ENCODE results near the gene TUSC2. TPM values are rescaled to one million over a fixed set of nuclear protein-coding genes. Genes with fewer than 3 reads are reported as not detected.

The TUSC2 gene
- total RNA-seq, 2 experiments from 2014 or later = 23.1 to 24.7 TPM

GRCh38 chr3:50350213-50350526 is 22.1 kb upstream of the TUSC2 start:
- ATAC-seq (ENCODE audit: poor library complexity) (no peak), DNase-seq (no peak)
- Mint-ChIP-seq H3K27me3 (no peaks in the 10 kb centered on the region), H3K4me3 (peak overlapping the region; percentile 97), H3K9me3 (no peaks in the 10 kb centered on the region), H3K4me1 (ENCODE audit: low read depth) (peaks cover 68% of the 10 kb centered on the region), H3K27ac (peak overlapping the region; percentile 99), H3K36me3 (ENCODE audit: low read depth) (peaks cover 57% of the 10 kb centered on the region)
- Histone ChIP-seq H3K9me3 (ENCODE audit: control insufficient read depth in 1 of 2, insufficient read depth in 1 of 2, low read length in 2 of 2) (no peaks in the 10 kb centered on the region), H3K27me3 (ENCODE audit: control insufficient read depth in 1 of 2, insufficient read depth in 2 of 2, low read length in 2 of 2) (no peaks in the 10 kb centered on the region), H3K4me1 (ENCODE audit: insufficient read depth, low read length) (peaks cover 74% of the 10 kb centered on the region), H3K27ac (ENCODE audit: low read depth in 1 of 2, low read length in 2 of 2) (peak overlapping the region; percentile 94 to 97), H3K36me3 (ENCODE audit: insufficient read depth, low read length) (peaks cover 52% of the 10 kb centered on the region), H3K4me3 (ENCODE audit: low read length) (peak overlapping the region; percentile 76)
- ChIA-PET POLR2A (interaction anchor here (0.7 to 4.9 kb wide), 23 partner anchors 9 to 1929 kb away, joined by 3 to 214 read pairs (median 6); partner anchors contain the start of genes C3orf18, GNAI2, HEMK1 and HYAL2), CTCF (interaction anchor here (0.9 to 2.0 kb wide), 7 partner anchors 10 to 1039 kb away, joined by 3 to 12 read pairs (median 5); no protein-coding TSS in a partner anchor)
- no peak for TF ChIP-seq CTCF (IDR thresholded peaks at IDR 0.05)
- intact Hi-C loops (cut with DNase I, micrococcal nuclease) = loop anchor here (2.0 to 5.0 kb wide), 5 partner anchors 13 to 1152 kb away; partner anchors contain the start of genes DCAF1 (in 1 of the 2), IFRD2 (in 1 of the 2) and RBM15B (in 1 of the 2)

DNA sequence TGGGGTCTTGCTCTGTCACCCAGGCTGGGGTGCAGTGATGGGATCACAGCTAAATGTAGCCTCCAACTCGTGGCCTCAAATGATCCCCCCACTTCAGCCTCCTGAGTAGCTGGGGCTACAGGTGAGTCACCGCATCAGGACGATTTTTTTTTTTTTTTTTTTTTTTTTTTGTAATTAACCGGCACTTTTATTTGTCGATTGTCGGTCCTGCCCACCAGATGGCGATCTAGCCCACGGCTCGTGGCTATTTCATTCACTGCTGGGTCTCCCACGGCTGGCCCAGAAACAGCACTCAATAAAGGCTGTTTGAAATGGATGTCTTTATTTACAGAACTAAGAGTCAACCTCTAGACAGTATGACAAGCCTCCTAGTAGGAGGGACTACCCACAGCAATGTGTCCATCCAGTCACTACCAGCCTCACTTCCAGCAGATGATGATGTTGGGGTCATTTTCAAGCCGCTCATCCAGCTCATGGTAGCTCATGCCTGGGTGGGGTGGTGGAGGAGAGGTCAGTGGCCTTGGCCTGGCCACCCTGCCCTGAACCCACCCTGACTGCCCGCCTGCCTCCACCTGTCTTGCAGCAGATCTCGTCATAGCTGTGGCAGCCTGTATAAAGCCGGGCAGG is 19.3 kb upstream of the TUSC2 start:
- POLR2A ChIA-PET = interaction anchor here (0.8 to 4.9 kb wide), 6 partner anchors 8 to 195 kb away, joined by 3 to 214 read pairs (median 5); partner anchors contain the start of genes HYAL3, NAA80, RASSF1 and TMEM115
- H3K4me1 Mint-ChIP-seq (ENCODE audit: low read depth) = peaks cover 64% of the 10 kb centered on the region
- H3K4me3 Mint-ChIP-seq = peak overlapping the region; percentile 74

More for the DNA sequence above, 19.3 kb upstream of the TUSC2 start:
- H3K27me3 ChIP-seq (ENCODE audit: control insufficient read depth in 1 of 2, insufficient read depth in 2 of 2, low read length in 2 of 2) = no peaks in the 10 kb centered on the region
- no peak overlapping the region for H3K27ac ChIP-seq (ENCODE audit: low read depth in 1 of 2, low read length in 2 of 2)
- intact Hi-C loops (cut with DNase I, micrococcal nuclease) = loop anchor here (1.0 to 5.0 kb wide), 2 partner anchors 195 to 265 kb away; partner anchors contain the start of gene CISH (in 2 of the 2)
- peak; percentile 6 for ATAC-seq (ENCODE audit: poor library complexity)
- Mint-ChIP-seq H3K27me3 (no peaks in the 10 kb centered on the region), H3K9me3 (no peaks in the 10 kb centered on the region), H3K36me3 (ENCODE audit: low read depth) (peaks cover 35% of the 10 kb centered on the region), H3K27ac (peak overlapping the region; percentile 80)
- no peaks in the 10 kb centered on the region for H3K9me3 ChIP-seq (ENCODE audit: control insufficient read depth in 1 of 2, insufficient read depth in 1 of 2, low read length in 2 of 2)
- TF ChIP-seq CTCF (IDR thresholded peaks at IDR 0.05) = peak; percentile 72
- H3K4me3 ChIP-seq (ENCODE audit: low read length) = no peak overlapping the region
- H3K4me1 ChIP-seq (ENCODE audit: insufficient read depth, low read length) = peaks cover 73% of the 10 kb centered on the region
- DNase-seq = peak; percentile 55 to 92 (median 72)
- H3K36me3 ChIP-seq (ENCODE audit: insufficient read depth, low read length) = peaks cover 25% of the 10 kb centered on the region
- CTCF ChIA-PET = interaction anchor here (0.6 to 2.1 kb wide), 25 partner anchors 8 to 1914 kb away, joined by 3 to 20 read pairs (median 4); partner anchors contain the start of genes HEMK1, HYAL2, HYAL3 and IFRD2

Measured in CD4-positive, alpha-beta T cell (primary cell).